HepG2 (cell line): ENCODE results near the gene POF1B. TPM values are rescaled to one million over a fixed set of nuclear protein-coding genes. Genes with fewer than 3 reads are reported as not detected.
"Not testable (repeated sequence)": the region's sequence is repeated elsewhere in the genome, so short reads cannot be mapped to it uniquely, and the experiment has no call there.

Experiments used
- ATAC-seq: fragments of 200-7000 bp; cut with Tn5 transposase; 3 replicates; pipeline ENCODE4 v1.9.1; 2020; ENCODE audit warnings: mild to moderate bottlenecking, moderate library complexity
- BruUV-seq: library from RNA; stranded (reverse); fragments of 400-500 nt; replicated peaks from 2 replicates; lab custom pipeline; 2021; lab: Mats Ljungman, UMichigan
- CTCF ChIA-PET: fragments of 300-600 bp; formaldehyde crosslinking; extraction: SDS; loops from one replicate; lab custom pipeline; 2021; ENCODE audit warnings: low total read pairs, inconsistent platforms, low intra/inter-chr PET ratio; lab: Yijun Ruan, JAX
- POLR2A ChIA-PET: fragments of 350-600 bp; sonication (Branson Sonifier 250); formaldehyde crosslinking; loops from one replicate; lab custom pipeline; 2020; ENCODE audit warnings: antibody characterized with exemption, inconsistent platforms; lab: Yijun Ruan, JAX
- DNase-seq: peaks from one replicate; pipeline ENCODE4 v3.0.0-alpha.2; 2015; ENCODE audit warnings: low spot score
- FAIRE-seq: peaks from 3 replicates; lab custom pipeline; 2011; peaks lifted over from hg19 to GRCh38; lab: Jason Lieb, UNC
- H2AFZ ChIP-seq: one replicate; pipeline ENCODE4 v1.6.1; 2011; ENCODE audit warnings: low read length, inconsistent platforms
- H3K27ac ChIP-seq: fragments of 300-600 bp; 3 replicates; pipeline ENCODE4 v1.8.0; 2011; ENCODE audit warnings: mixed run types, mild to moderate bottlenecking, mixed read lengths, low read length, inconsistent platforms; ENCODE audit not compliant: insufficient read depth; ENCODE audit errors: extremely low read length
- H3K27me3 ChIP-seq, 2 experiments: fragments of 200-600 bp in 1 of 2; 2 replicates in 1 of 2; 3 replicates in 1 of 2; pipeline versions ENCODE4 v1.6.0 to v1.8.0; 2011; ENCODE audit warnings: low read length in 2 of 2, mild to moderate bottlenecking in 2 of 2, moderate library complexity in 2 of 2, inconsistent platforms in 1 of 2; ENCODE audit not compliant: insufficient read depth in 2 of 2, control insufficient read depth in 1 of 2
- H3K36me3 ChIP-seq, 2 experiments: fragments of 200-600 bp in 1 of 2; replicated peaks in 1 of 2; 2 replicates in 1 of 2; 3 replicates in 1 of 2; pipeline versions ENCODE4 v1.5.1 to v1.8.0; 2011; ENCODE audit warnings: low read length in 2 of 2, inconsistent platforms in 1 of 2; ENCODE audit not compliant: insufficient read depth in 2 of 2, control insufficient read depth in 1 of 2
- H3K4me1 ChIP-seq: 2 replicates; pipeline ENCODE4 v1.5.1; 2012; ENCODE audit warnings: low read length, inconsistent platforms; ENCODE audit not compliant: insufficient read depth
- H3K4me2 ChIP-seq: 2 replicates; pipeline ENCODE4 v1.6.0; 2011; ENCODE audit warnings: low read depth, low read length, inconsistent platforms
- H3K4me3 ChIP-seq, 3 experiments: fragments of 200-600 bp in 1 of 3; sonication (generic), shearing (Covaris generic) in 1 of 3; replicated peaks in 1 of 3; 2 replicates each; pipeline ENCODE4 v1.5.1; 2011 to 2016; ENCODE audit warnings: low read length in 3 of 3, inconsistent platforms in 2 of 3, low read depth in 2 of 3, mild to moderate bottlenecking in 2 of 3, control low read depth in 1 of 3, mixed read lengths in 1 of 3; ENCODE audit not compliant: insufficient read depth in 1 of 3
- H3K79me2 ChIP-seq: one replicate; pipeline ENCODE4 v1.6.1; 2011; ENCODE audit warnings: low read length, inconsistent platforms; ENCODE audit not compliant: insufficient read depth
- H3K9ac ChIP-seq: 2 replicates; pipeline ENCODE4 v1.6.0; 2011; ENCODE audit warnings: mild to moderate bottlenecking, low read depth, low read length, inconsistent platforms; ENCODE audit not compliant: insufficient read depth
- H3K9me3 ChIP-seq: 2 replicates; pipeline ENCODE4 v1.5.1; 2012; ENCODE audit warnings: mild to moderate bottlenecking, low read length
- H4K20me1 ChIP-seq: 2 replicates; pipeline ENCODE4 v1.6.0; 2011; ENCODE audit warnings: inconsistent platforms, mild to moderate bottlenecking, low read length, moderate library complexity; ENCODE audit not compliant: insufficient read depth
- CREBL2 ChIP-seq: sonication (generic); formaldehyde crosslinking; IDR thresholded peaks from 2 replicates; pipeline ENCODE4 v1.8.1; 2023; ENCODE audit warnings: missing genetic modification reagents, mild to moderate bottlenecking, borderline replicate concordance
- NKX3-1 ChIP-seq: sonication (generic); formaldehyde crosslinking; IDR thresholded peaks from 2 replicates; pipeline ENCODE4 v1.5.0; 2020; ENCODE audit warnings: missing genetic modification reagents
- PRDM15 ChIP-seq: sonication (generic); formaldehyde crosslinking; IDR thresholded peaks from 2 replicates; pipeline ENCODE4 v1.4.0; 2020; ENCODE audit warnings: missing genetic modification reagents
- RFXAP ChIP-seq: sonication (generic); formaldehyde crosslinking; IDR thresholded peaks from 2 replicates; pipeline ENCODE4 v1.4.0; 2020; ENCODE audit warnings: missing genetic modification reagents, borderline replicate concordance
- TEF ChIP-seq: sonication (generic); formaldehyde crosslinking; IDR thresholded peaks from 2 replicates; pipeline ENCODE4 v1.5.0; 2020; ENCODE audit warnings: missing genetic modification reagents
- U2AF2 ChIP-seq: fragments of 200-400 bp; formaldehyde crosslinking; IDR thresholded peaks from 2 replicates; pipeline ENCODE4 v1.6.1; 2017; ENCODE audit warnings: low read depth, mild to moderate bottlenecking, low read length
- ZBTB21 ChIP-seq: sonication (generic); formaldehyde crosslinking; IDR thresholded peaks from 2 replicates; pipeline ENCODE4 v1.4.0; 2020; ENCODE audit warnings: missing genetic modification reagents
- ZFP41 ChIP-seq: sonication (generic); formaldehyde crosslinking; IDR thresholded peaks from 2 replicates; pipeline ENCODE4 v1.4.0; 2020; ENCODE audit warnings: mild to moderate bottlenecking, missing genetic modification reagents, borderline replicate concordance
- ZFP91 ChIP-seq: sonication (generic); formaldehyde crosslinking; IDR thresholded peaks from 2 replicates; pipeline ENCODE4 v1.9.0; 2022; ENCODE audit warnings: missing genetic modification reagents, mild to moderate bottlenecking, borderline replicate concordance
- ZGPAT ChIP-seq: IDR thresholded peaks from 2 replicates; pipeline ENCODE4 v1.6.1; 2016; ENCODE audit warnings: mild to moderate bottlenecking
- ZNF17 ChIP-seq: sonication (generic); formaldehyde crosslinking; IDR thresholded peaks from 2 replicates; pipeline ENCODE4 v1.5.0; 2020; ENCODE audit warnings: mild to moderate bottlenecking, missing genetic modification reagents
- ZNF33A ChIP-seq: sonication (generic); formaldehyde crosslinking; IDR thresholded peaks from 2 replicates; pipeline ENCODE4 v1.5.1; 2020; ENCODE audit warnings: missing genetic modification reagents, mild to moderate bottlenecking, moderate library complexity, borderline replicate concordance
- ZNF33B ChIP-seq: sonication (generic); formaldehyde crosslinking; IDR thresholded peaks from 2 replicates; pipeline ENCODE4 v1.5.1; 2020; ENCODE audit warnings: mild to moderate bottlenecking, missing genetic modification reagents
- ZNF549 ChIP-seq: sonication (generic); formaldehyde crosslinking; IDR thresholded peaks from 2 replicates; pipeline ENCODE4 v1.5.0; 2020; ENCODE audit warnings: missing genetic modification reagents
- ZZZ3 ChIP-seq: sonication (generic); formaldehyde crosslinking; IDR thresholded peaks from 2 replicates; pipeline ENCODE4 v1.4.0; 2020; ENCODE audit warnings: missing genetic modification reagents, mild to moderate bottlenecking, borderline replicate concordance
- WGBS: methylation state at CpG from one replicate; pipeline ENCODE4 v1.1.6; 2017; ENCODE audit warnings: low lambda C conversion rate; 5-methylcytosine and 5-hydroxymethylcytosine counted together
- in situ Hi-C: cut with HindIII; loops from 2 replicates; pipeline ENCODE4 v1.10.0; 2017; ENCODE audit warnings: low pct_unique_long_range_greater_than_20kb; ENCODE audit not compliant: extremely low pct_ligation_motif_present
- intact Hi-C: fragments of 100-400 bp; cut with micrococcal nuclease; formaldehyde crosslinking; loops from one replicate; pipeline ENCODE4 v1.10.0; 2022; ENCODE audit not compliant: unreplicated experiment
- polyA plus RNA-seq, 8 experiments: library from polyadenylated mRNA; depleted of rRNA in 3 of 8; stranded (reverse) in 7 of 8; unstranded in 1 of 8; fragments of >200 nt; fragmentation: Illumina TruSeq in 4 of 8; extraction: Trizol in 4 of 8; gene quantifications; 2 replicates each; pipeline versions ENCODE4 v1.2.1 to v1.2.3, GENCODE V29; 2011 to 2016; ENCODE audit warnings: low read depth in 4 of 8, missing spikeins in 1 of 8, mixed read lengths in 1 of 8; ENCODE audit not compliant: insufficient read depth in 1 of 8
- total RNA-seq, 5 experiments: library from RNA; depleted of rRNA; stranded (reverse); fragments of >200 nt; fragmentation: Illumina TruSeq; extraction: Trizol; gene quantifications; 2 replicates each; pipeline ENCODE4 v1.2.3, GENCODE V29; 2016; ENCODE audit warnings: low read depth in 1 of 5

Gene POF1B
- total and polyA plus RNA-seq, 2 of the 13 experiments (the other 11 are each of a cell fraction or from before 2014, with no cell fraction given) = not detected

- TF ChIP-seq ZGPAT (CRISPR knock-in tag) (no peak), ZNF549 (CRISPR knock-in tag) (no peak), U2AF2 (no peak), ZNF17 (CRISPR knock-in tag) (no peak), ZBTB21 (CRISPR knock-in tag) (no peak), PRDM15 (no peak), ZFP91 (CRISPR knock-in tag) (no peak), NKX3-1 (CRISPR knock-in tag) (no peak), RFXAP (no peak), ZZZ3 (CRISPR knock-in tag) (no peak), TEF (CRISPR knock-in tag) (no peak), ZNF33A (no peak), ZFP41 (CRISPR knock-in tag) (no peak), ZNF33B (no peak), CREBL2 (CRISPR knock-in tag) (no peak)
Measured at GRCh38 chrX:85326234-85327059, 53.0 kb downstream of the POF1B start (continued).

GRCh38 chrX:85311348-85311747 lies 68.1 kb downstream of the POF1B start:
- DNase-seq, H4K20me1 ChIP-seq, H3K9ac ChIP-seq, ATAC-seq, H3K79me2 ChIP-seq, H3K4me2 ChIP-seq, POLR2A ChIA-PET, intact Hi-C loops, BruUV-seq, H3K27me3 ChIP-seq, H3K36me3 ChIP-seq, CTCF ChIA-PET, H3K9me3 ChIP-seq, in situ Hi-C loops, H3K4me3 ChIP-seq, H3K4me1 ChIP-seq, H2AFZ ChIP-seq, FAIRE-seq, H3K27ac ChIP-seq: not testable (repeated sequence)
- WGBS = 50% methylated on average over 2 of the region's 2 CpGs
